Measurements from ENCODE around the gene INPP5J.
"Not testable (repeated sequence)": the region's sequence is repeated elsewhere in the genome, so short reads cannot be mapped to it uniquely, and the experiment has no call there.

Gene INPP5J

GRCh38 chr22:31086703-31087330, 35.9 kb upstream of the INPP5J start:
- no peak for DNase-seq (ENCODE audit: low read depth in 2 of 2)

- DNase-seq (ENCODE audit: low read depth in 2 of 2) = no peak
Measured at GRCh38 chr22:31087744-31088215, 35.0 kb upstream of the INPP5J start.

- DNase-seq (ENCODE audit: low read depth in 2 of 2) = no peak
Measured at GRCh38 chr22:31088233-31088986, 34.4 kb upstream of the INPP5J start.

DNA sequence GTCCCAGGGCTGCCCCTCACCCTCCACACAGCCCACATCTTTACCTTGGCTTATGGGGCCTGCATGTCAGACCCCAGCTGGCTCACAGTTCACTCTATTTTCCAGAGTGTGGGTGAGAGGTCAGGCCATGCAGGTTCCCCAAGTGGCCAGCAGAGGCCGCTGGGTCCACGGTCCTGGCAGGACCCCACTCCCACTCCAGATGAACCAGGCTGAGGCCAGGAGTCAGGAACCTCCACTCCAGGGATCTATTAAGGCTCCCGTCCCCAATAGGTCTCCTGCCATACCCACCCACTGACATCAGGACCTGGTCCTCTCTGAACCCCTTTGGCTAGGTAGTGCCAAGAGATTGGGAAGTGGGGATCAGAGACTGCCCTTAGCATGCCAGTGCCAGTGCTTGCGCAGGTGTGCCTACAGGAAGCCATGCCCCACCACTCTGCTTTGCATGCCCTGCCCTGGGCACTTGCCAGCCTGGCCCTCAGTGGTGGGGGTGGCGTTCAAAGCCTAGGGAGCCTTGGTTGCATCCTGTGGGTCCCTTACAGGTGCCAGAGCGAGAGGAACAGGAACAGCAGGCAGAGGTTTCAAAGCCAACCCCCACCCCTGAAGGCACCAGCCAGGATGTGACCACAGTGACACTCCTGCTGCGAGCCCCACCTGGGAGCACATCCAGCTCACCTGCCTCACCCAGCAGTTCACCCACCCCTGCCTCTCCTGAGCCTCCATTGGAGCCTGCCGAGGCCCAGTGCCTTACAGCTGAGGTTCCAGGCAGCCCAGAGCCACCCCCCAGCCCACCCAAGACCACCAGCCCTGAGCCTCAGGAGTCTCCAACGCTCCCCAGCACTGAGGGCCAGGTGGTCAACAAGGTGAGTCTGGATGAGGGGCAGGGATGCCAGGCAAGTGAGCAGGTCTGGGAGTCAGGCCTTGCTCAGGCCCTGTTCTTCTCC, 33.3 kb upstream of the INPP5J start:
- DNase-seq (ENCODE audit: low read depth in 2 of 2) = peak in 1 of 2 donors; percentile 32

DNA sequence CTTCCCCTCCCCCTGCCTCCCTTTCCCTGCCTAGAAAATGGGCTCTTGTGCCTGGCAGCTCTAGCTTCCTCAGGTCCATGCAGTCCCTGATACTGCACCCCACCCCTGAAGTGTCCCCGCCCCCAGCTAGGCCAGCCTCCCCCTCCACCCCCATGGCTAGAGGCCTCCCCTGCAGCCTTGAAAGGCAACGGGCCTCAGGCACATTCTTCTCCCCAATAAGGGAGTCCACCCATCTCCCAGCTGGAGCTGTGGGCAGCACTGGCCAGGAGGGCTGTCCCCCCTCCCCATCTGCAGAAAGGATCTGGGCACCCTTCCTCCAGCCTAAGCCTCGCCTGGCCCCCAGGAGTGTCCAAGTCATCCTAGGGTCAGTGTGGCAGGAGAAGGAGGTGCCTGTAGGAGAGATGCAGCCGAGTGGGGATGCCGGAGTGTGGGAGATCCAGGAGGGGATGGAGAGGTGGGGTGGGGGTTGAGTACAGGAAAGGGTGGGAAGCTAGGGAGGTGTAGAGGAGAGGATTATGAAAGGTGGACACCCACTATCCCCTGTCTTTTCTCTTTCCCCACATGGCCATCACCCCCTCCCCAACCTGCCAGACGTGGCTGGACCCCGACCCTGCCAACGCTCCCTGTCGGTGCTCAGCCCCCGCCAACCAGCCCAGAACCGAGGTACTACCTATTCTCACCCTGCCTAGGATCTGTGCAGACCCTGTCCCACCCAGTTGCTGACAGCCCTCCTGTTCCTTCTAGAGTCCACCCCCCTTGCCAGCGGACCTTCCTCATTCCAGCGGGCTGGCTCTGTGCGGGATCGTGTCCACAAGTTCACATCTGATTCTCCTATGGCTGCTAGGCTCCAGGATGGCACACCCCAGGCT, 32.3 kb upstream of the INPP5J start:
- DNase-seq (ENCODE audit: low read depth in 2 of 2) = no peak

DNA sequence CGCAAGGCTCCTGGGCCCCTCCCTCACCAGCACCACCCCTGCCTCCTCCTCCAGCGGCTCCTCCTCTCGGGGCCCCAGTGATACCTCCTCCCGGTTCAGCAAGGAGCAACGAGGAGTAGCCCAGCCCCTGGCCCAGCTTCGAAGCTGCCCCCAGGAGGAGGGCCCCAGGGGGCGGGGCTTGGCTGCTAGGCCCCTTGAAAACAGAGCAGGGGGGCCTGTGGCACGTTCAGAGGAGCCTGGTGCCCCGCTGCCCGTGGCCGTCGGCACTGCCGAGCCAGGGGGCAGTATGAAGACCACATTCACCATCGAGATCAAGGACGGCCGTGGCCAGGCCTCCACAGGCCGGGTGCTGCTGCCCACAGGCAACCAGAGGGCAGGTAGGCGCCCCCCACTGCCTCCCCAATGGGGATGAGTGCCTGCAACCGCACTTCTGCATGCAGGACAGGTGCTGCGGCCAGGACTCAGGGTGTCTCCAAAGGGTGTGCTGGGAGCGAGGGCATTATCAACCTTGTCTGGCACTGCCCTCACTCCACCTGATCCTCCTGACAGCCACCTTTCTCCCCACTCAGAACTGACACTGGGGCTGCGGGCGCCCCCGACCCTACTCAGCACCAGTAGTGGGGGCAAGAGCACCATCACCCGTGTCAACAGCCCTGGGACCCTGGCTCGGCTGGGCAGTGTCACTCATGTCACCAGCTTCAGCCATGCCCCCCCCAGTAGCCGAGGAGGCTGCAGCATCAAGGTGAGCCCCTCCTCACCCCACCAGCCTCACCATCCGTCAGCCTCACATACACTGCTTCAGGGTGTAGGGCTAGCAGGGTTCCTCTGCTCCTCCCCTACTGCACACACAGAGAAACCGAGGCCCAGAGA, 31.4 kb upstream of the INPP5J start:
- no peak for DNase-seq (ENCODE audit: low read depth in 2 of 2)

DNA sequence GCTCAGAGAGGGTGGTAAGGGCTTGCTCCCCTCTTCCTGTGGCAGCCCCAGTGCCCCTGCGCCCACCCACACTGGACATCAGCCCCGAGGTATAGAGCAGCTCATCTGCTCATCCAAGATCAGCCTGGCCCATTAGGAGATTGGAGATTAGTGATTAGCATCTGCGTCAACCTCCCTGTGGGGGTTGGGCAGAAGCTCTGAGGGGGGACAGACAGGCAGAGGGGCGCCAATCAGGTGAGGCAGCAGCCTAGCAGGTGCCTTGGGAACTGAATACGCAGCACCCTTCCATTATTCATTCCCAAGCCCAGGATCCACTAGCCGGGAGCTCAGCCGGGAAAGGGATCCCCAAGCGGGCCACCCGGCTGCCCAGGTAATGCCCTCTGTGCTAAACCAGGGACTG, 30.6 kb upstream of the INPP5J start:
- DNase-seq (ENCODE audit: low read depth in 2 of 2) = no peak

DNA sequence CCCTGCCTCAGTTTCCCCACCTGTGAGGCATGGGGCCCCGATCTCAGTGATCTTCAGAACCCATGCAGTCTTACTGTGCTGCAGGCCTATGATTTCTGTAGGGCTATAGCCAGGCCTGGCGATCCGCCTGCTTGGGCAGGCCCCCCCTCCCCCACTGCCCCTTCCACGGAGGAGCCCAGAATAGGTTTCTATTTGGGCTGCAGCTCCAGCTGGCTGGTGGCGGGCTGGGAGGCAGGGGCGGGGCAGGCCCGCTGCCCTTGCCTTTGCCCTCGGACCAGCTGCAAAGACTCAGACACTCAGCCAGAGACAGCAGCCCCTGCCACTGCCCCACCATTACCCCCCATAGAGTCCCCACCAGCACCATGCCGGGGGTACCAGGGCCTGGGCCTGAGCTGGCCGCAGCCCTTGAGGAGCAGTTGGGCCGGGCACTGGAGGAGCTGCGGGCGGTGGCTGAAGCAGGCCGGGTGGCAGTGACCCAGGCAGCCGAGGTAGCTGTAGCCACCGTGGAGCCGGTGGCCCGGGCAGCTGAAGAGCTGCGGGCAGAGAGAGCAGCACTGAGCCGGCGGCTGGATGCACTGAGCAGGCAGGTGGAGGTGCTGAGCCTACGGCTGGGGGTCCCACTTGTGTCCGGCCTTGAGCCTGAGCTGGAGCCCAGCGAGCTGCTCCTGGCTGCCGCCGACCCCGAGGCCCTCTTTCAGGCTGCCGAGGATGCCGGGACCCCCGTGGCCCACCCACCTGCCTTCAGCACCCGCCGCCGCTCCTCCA, 29.5 kb upstream of the INPP5J start:
- DNase-seq (ENCODE audit: low read depth in 2 of 2) = no peak

GRCh38 chr22:31094021-31094551, 28.7 kb upstream of the INPP5J start:
- DNase-seq (ENCODE audit: low read depth in 2 of 2) = no peak

GRCh38 chr22:31094741-31095140, 28.0 kb upstream of the INPP5J start:
- DNase-seq (ENCODE audit: low read depth in 2 of 2) = no peak

DNA sequence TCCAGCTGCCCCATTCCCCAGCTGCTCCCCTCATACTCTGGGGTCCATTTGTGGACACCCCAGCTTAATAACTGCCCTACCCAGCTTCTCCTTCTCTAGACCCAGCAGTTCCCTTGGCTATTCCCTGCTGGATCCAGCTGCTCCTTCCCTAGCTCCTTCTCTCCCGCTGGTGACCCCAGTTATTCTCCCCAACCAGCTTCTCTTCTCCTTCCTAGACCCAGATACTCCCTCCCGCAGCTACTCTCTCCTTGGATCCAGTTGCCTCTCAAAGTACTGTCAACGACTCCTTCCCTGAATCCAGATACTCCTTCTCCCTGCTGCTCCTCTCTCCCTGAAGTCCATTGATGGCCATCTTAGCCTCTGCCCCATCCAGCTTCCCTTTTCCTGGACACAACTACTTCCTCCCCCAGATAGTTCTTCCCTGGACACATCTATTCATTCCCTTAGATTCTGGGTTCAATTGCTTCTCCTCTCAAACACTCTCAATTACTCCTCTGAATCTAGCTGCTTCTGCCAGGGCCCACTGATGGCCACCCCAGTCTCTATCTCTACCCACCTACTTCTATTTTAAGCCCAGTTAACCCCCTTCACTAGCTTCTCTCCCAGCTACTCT, 27.0 kb upstream of the INPP5J start:
- DNase-seq (ENCODE audit: low read depth in 2 of 2) = no peak

GRCh38 chr22:31096657-31097279, 26.0 kb upstream of the INPP5J start:
- no peak for DNase-seq (ENCODE audit: low read depth in 2 of 2)

GRCh38 chr22:31097539-31097938, 25.2 kb upstream of the INPP5J start:
- DNase-seq (ENCODE audit: low read depth in 2 of 2) = not testable (repeated sequence)

DNA sequence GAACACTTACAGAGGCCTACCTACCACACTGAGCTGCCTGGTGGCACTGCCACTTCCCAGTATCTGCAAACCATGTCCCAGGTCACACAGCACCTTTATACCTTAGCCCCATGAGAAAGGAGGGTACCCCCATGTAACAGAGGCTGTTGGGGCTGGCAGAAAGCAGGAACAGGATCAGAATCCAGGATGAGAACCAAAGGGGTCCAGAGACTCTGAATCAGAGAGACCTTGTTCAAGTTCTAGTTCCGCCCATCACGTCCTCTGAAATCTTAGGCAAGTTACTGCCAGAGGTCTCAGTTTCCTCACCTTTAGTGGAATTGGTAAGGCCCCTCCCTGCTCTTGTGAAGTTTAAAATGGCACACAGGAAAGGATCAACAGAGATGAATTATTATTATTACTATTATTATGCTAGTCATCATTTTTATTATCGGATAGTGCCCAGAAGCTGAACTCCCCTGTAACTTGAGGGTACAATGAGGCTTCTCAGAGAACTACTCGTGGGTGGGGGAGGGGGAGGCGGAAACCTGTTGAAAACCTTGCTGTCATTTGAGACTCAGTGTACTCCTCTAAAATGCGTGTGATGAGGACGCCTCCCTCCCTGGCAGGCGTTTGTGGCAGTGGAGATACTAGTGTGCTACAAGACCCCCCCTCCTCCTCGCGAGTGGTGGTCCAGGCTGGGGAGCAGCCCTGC, 24.7 kb upstream of the INPP5J start:
- DNase-seq (ENCODE audit: low read depth in 2 of 2) = no peak

DNA sequence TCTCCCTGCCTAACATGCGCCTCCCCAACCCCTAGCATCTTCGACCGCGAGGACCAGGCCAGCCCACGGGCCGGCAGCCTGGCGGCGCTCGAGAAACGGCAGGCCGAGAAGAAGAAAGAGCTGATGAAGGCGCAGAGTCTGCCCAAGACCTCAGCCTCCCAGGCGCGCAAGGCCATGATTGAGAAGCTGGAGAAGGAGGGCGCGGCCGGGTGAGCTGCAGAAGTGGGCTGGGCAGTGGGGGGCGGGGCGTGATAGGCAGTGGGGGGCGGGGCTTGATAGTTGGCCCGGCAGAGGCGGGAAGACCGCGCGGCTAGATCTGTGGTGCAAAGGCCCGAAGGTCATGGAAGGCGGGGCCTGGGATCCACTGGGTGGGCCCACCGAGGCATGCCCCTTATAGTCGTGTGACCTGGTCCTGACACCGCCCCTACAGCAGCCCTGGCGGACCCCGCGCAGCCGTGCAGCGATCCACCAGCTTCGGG, 24.1 kb upstream of the INPP5J start:
- no peak for DNase-seq (ENCODE audit: low read depth in 2 of 2)

DNA sequence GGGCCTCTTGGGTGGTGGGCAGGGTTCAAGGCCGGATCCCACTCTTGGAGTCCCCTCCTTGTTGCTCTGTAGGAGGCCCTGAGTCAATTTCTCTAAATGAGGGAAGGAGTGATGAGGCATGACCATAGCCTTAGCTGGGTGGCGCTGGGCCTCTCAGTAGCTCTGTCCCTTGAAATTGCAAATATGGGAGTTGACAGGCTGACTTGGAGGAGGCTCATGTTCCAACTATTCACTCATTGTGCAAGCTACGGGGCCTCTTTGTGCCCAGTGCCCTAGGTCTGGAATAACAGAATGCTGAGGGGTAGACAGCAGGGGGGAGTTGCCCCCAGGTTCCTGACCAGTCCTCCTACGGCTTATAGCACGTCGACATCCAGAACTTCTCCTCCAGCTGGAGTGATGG, 23.4 kb upstream of the INPP5J start:
- DNase-seq (ENCODE audit: low read depth in 2 of 2) = no peak

Measured in stimulated activated CD4-positive, alpha-beta T cell treated with anti-CD3 and anti-CD28 coated beads, Interleukin-1b, Interleukin-23, amount 100 ng/mL, for 4 hours (primary cell).